Activated effector memory CD4-positive, alpha-beta T cell treated with anti-CD3 and anti-CD28 coated beads, Interleukin-2, amount 50 U/mL, for 16 hours (primary cell): ENCODE measurements around the gene PPP1R12B.
"Not testable (repeated sequence)": the region's sequence is repeated elsewhere in the genome, so short reads cannot be mapped to it uniquely, and the experiment has no call there.

Source experiments
- DNase-seq: peaks from one replicate; pipeline ENCODE4 v3.0.0-alpha.2; 2020

The PPP1R12B gene

GRCh38 chr1:202348005-202348508, 442 bp upstream of the PPP1R12B start:
- DNase-seq: no peak

- no peak for DNase-seq
Observed at GRCh38 chr1:202349206-202349928, 868 bp downstream of the PPP1R12B start.

DNA sequence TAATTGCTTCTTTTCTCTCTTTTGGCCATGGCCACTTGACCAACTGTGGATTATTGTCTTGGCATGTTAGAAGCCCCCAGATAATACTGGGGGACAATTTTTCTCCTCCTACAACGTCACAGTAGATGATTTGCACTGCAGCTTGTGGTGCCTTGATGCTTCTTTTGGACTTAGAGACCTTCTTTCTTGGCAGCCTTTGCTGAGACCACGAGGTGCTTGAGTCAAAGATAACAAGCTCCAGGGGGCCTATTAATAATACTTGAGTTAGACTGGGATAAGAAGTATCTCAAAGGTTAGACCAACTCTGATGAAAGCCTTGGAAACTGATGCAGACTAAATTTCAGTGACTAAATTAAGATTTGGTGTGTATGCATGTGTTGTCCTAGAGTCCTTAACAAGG, 3.2 kb downstream of the PPP1R12B start:
- DNase-seq: no peak

- not testable (repeated sequence) for DNase-seq
Observed at GRCh38 chr1:202352583-202353197, 4.2 kb downstream of the PPP1R12B start.

DNA sequence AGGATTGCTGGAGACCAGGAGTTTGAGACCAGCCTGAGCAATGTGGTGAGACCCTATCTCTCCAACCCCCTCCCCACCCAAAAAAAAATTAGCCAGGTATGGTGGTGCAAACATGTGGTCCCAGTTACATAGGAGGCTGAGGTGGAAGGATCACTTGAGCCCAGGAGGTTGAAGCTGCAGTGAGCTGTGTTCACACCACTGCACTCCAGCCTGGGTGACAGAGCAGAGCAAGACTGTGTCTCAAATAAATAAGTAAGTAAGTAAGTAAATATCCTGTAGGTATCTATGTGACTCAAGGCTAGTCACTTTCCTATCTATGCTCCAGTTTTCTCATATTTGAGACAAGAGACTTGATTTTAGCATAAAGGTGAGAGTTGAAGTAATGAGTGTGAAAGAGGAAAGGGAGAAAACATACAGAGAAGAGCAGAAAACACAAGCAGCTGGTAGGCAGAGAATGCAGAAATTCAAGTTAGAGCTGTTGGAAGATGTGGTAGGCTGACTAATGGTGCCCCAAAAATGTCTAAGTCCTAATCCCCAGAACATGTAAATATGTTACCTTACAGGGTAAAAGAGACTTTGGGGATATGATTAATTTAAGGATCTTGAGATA, 7.5 kb downstream of the PPP1R12B start:
- DNase-seq: no peak

- no peak for DNase-seq
Observed at GRCh38 chr1:202357506-202357905, 9.0 kb downstream of the PPP1R12B start.

- no peak for DNase-seq
Observed at GRCh38 chr1:202361224-202361623, 12.7 kb downstream of the PPP1R12B start.

DNA sequence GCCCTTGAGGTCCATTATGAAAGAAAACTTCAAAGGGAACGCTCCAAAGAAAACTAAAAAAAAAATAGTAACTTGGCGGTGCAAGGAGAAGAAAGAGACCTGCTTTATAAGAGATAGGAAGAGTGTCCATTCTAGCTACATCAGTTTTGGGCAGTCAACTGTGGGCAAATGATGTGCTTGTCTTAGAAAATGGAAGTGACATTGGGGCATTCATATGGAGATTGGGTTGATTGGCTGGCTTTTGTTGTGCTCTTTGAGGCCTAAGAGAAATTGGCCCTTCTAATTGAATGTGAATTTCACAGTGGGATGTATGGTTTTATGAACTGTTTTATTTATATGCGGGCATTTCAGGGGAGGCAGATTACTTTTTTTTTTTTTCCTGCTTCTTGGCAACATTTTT, 13.2 kb downstream of the PPP1R12B start:
- no peak for DNase-seq

DNA sequence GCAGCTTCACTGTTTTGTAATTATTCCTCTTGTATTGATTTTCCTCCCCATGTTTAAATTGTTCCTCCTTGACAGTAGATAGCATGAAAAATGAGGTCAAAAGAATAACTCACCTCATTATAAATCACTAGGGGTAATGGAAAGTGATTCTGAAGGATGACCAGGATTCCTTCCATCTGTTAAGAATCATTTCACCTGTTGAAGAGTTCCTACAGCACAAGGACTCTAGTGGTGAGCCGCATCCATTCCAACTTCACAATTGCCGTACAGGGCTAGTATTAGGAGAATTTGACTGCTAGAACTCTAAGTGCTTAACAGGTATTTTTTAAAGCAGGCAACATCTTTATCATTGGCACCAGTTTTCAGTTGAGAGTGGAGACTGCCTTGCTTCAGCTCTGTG, 13.7 kb downstream of the PPP1R12B start:
- no peak for DNase-seq

DNA sequence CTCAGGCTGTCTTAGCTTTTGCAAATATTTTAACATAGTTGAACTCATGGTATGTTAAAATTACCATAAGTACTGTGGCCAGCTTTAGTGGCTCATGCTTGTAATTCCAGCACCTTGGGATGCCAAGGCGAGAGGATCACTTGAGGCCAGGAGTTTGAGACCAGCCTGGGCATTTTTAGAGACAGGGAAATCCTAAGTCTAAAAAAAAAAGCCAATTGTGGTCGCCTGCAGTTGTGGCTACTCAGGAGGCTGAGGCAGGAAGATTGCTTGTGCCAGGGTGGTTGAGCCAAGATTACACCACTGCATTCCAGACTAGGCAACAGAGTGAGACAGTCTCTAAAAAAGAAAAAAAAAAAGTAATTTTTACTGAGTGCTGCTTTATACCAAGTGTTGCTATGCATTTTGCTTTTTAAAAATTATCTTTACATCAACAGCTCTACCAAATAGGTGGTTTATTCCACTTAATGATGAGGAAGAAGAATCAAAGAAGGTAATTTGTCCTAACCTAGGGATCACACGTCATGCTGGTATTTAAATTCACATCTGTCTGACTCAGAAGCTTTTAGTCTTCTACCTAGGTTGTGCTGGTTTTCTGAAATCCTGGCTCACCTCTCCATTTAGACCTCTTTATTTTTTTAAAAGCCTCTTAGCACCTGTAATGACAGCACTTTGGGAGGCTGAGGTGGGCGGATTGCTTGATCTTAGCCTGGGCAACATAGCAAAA, 16.8 kb downstream of the PPP1R12B start:
- DNase-seq: no peak

DNA sequence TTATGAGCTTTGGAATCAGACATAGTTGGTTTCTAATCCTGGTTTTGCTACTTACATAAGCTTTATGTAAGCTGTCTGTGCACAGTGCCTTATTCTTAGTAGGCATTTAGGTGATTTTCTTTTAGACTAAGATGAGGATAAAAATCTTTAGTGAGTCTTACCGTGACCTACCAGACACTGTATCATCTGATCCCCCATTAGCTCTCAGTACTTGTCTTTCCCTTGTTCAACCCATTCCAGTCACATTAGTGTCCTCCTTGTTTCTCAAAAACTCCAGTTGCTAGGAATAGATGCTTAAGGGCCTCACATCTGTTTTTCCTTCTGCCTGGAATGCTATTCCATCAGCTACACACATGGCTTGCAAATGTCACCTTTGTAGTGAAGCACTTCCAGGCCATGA, 18.8 kb downstream of the PPP1R12B start:
- DNase-seq: no peak

GRCh38 chr1:202370906-202371305, 22.4 kb downstream of the PPP1R12B start:
- not testable (repeated sequence) for DNase-seq

GRCh38 chr1:202374099-202374498, 25.6 kb downstream of the PPP1R12B start:
- no peak for DNase-seq

DNA sequence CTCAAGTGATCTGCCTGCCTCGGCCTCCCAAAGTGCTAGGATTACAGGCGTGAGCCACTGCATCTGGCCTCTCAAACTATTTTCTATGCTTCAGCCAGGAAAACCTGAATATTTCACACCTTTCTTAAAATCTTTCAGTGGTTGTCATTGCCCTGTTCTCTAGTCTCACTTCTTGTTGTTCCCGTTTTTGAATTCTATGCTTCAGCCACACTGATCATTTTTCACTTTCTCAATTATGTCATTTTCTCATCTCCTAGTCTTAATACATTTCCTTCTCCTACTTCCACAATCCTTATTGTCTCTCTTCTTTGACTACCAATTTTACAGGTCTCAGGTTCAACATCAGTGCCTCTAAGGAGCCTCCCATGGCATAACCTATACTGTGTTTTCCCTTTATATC, 26.7 kb downstream of the PPP1R12B start:
- DNase-seq: not testable (repeated sequence)

- no peak for DNase-seq
Observed at GRCh38 chr1:202376247-202376646, 27.7 kb downstream of the PPP1R12B start.

DNA sequence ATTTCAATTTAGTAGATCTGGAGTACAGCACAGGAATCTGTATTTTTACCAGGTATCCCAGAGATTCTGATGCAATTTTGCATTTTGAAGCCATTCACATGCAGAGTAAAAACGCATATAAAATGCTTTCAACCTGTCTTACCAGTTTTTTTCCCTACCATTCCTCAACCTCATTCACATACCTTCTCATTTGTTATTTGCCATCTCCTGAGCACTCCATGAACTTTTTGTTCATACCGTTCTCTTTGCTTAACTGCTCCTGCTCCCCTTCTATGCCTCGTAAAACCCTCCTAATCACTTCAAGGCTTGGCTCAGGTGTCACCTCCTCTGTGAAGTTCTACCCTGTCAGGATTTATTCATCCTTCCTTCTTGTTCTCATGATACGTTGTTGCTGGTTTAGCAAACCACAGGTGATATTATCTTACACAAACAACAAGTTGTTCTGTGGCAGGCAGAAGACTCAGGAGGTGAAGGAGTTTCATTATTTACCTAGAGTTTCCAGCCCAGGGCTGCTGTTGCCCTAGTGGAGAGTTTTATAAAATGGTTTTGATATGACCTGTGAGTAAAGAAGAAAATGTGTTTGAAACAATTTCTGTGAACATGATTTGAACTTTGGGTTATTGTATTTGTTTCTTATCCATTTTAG, 31.5 kb downstream of the PPP1R12B start:
- DNase-seq: not testable (repeated sequence)

GRCh38 chr1:202380535-202380934, 32.0 kb downstream of the PPP1R12B start:
- DNase-seq: not testable (repeated sequence)

DNA sequence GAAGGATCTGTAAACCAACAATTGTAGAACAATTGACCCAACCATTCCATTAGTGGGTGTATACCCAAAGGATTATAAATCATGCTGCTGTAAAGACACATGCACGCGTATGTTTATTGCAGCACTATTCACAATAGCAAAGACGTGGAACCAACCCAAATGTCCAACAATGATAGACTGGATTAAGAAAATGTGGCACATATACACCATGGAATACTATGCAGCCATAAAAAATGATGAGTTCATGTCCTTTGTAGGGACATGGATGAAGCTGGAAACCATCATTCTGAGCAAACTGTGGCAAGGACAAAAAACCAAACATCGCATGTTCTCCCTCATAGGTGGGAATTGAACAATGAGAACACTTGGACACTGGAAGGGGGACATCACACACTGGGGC, 33.4 kb downstream of the PPP1R12B start:
- not testable (repeated sequence) for DNase-seq

DNA sequence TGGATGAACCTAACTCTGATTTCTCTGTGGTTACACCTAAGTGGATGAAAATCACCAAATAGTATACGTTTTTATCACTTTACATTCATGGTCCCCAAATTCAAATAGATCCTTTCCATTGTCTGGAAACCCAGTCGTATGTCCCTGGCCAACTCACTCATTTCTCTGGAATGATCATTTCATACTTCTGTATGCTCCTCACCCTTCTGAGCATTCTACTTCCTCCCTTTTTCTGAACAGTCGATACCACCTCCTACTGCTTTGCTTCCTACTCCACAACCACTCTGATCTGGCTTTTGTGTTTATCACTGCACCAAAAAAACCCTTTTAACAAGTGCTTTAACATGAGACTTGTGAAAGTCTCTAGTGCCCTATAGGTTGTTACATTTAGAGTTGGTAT, 47.3 kb downstream of the PPP1R12B start:
- DNase-seq: not testable (repeated sequence)

GRCh38 chr1:202397256-202397655, 48.8 kb downstream of the PPP1R12B start:
- no peak for DNase-seq

GRCh38 chr1:202398439-202398838, 49.9 kb downstream of the PPP1R12B start:
- not testable (repeated sequence) for DNase-seq

- DNase-seq: not testable (repeated sequence)
Observed at GRCh38 chr1:202401771-202402170, 53.3 kb downstream of the PPP1R12B start.

DNA sequence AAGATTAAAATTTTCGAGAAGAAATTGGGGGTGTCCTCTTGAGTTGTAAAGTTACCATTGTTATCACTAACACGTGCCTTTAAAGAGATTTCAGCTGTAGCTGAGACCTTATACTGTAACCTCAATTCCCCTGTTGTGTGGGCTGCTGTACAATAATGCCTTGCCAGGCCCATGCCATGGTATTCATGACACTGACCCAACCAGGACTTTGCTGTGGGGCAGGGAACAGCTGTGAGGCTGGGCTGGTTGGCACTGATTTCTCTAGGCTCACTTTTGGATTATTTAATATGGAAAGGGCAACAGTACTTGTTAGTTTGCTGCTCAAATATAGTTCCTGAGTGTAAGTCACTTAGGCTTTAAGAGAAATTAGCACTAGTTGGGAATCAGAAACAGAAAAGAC, 54.9 kb downstream of the PPP1R12B start:
- not testable (repeated sequence) for DNase-seq
